GM12873 (cell line): ENCODE measurements around the gene TXK.

Source experiments
- TF ChIP-seq, protein P1 (sequence below): IDR thresholded peaks from 2 replicates; pipeline ENCODE4 v1.5.1; 2012; ENCODE audit warnings: low read depth, mild to moderate bottlenecking, moderate library complexity, low read length, control low read depth; ENCODE audit not compliant: insufficient read depth; ENCODE audit errors: missing control alignments

The TXK gene

DNA sequence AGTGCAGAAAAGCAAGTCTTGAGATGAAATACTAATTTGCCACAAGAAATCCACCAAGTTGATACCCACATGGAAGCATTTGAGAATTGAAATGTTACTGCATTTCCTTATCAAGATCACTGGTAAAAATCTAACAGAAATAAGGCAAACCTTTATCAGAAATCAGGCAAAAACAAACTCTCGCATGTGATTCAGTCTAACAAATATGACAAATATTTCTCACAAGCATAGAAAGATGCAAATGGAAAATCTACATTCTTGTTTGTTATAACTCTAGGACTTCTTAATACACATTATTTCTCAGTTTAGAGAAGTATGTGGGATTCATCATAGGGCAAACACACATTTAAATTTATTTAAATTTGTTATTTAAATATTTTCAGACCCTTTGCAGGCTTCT is 52.9 kb downstream of the TXK start:
- TF ChIP-seq, protein P1, sequence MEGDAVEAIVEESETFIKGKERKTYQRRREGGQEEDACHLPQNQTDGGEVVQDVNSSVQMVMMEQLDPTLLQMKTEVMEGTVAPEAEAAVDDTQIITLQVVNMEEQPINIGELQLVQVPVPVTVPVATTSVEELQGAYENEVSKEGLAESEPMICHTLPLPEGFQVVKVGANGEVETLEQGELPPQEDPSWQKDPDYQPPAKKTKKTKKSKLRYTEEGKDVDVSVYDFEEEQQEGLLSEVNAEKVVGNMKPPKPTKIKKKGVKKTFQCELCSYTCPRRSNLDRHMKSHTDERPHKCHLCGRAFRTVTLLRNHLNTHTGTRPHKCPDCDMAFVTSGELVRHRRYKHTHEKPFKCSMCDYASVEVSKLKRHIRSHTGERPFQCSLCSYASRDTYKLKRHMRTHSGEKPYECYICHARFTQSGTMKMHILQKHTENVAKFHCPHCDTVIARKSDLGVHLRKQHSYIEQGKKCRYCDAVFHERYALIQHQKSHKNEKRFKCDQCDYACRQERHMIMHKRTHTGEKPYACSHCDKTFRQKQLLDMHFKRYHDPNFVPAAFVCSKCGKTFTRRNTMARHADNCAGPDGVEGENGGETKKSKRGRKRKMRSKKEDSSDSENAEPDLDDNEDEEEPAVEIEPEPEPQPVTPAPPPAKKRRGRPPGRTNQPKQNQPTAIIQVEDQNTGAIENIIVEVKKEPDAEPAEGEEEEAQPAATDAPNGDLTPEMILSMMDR: no peak

DNA sequence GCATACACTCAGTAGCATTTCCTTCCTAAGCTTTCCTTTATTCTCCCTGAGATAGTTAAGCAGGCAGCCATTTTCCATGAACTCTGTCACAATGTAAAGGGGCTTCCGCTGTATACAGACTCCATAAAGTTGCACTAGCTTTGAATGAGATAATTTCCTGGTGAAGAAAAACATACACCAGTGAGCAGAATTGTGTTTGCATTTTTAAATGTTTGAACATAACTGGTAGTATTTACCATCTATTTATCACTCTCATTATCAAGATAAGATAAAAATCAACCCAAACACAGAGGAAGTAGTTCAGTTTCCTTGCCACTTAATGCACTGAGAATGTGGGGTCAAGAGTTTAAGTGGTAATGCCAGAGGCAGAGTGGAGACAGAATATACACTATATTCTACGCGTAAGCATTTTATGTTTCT is 54.1 kb downstream of the TXK start:
- TF ChIP-seq, protein P1: no peak

DNA sequence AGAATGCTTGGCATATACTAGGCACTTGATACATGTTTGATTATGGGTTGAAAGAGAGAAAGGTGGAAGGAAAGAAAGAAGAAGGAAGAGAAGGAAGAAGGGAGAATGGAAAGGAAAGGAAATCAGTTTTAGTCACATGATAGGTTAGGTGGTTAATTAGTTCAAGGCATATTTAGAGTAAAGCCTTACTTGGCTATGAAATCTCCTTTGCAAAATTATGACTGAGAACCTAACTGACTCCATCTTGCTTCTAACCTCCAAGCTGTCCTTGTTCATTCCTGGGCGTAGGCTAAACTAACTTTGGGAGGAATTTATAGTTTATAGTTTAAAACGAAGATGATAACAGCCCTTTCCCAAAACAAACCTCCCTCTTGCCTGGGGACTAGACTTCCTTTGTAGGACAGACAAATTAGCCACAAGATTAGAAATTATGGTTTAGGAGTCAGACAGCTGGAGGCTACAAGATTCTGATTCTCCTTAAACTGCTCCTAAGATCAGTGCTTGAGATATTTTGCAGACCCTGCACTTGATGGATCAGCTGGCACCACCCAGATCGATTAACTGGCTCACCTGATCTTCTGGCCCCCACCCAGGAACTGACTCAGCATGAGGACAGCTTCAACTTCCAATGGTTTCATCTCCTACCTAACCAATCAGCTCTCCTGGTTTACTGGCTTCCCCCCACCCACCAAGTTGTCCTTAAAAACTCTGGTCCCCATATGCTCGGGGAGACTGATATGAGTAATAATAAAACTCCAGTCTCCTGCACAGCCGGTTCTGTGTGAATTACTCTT is 55.0 kb downstream of the TXK start:
- TF ChIP-seq, protein P1: no peak

DNA sequence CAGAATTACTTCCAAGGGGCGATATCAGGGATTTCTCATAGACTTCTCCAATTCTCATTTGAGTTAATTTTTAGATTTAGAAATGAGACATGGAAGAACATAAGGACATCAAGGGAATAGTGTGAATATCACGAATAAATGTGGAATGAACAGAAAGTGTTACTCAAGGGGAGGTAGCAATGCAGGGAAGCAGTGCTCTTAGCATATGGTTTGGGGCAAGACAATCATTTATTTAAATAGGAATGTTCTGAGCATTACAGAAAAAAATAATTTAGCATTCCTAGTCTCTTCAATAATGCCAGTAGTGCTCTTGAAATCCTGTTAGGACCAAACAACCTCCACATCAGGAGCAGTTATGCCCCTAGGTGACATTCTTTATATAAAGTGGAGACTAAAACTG is 55.6 kb downstream of the TXK start:
- TF ChIP-seq, protein P1: no peak

DNA sequence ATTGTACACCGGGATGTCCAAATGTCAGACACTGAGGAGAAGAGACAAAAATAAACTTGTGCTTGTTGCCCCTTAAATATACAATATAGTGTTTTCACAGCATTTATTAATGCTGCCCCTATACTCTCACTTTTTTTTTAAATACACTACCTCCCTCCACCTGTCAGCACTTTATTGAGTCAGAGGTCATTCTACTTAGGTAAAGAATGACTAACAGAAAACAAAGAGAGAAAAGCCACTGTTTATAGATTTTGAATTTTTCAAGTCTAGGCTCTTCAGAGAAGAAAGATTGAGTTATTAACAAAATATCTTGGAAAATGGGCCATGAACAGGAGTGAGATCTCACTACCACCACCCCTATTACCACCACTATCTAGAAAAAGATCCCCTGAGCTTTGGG is 59.4 kb downstream of the TXK start:
- TF ChIP-seq, protein P1: no peak

DNA sequence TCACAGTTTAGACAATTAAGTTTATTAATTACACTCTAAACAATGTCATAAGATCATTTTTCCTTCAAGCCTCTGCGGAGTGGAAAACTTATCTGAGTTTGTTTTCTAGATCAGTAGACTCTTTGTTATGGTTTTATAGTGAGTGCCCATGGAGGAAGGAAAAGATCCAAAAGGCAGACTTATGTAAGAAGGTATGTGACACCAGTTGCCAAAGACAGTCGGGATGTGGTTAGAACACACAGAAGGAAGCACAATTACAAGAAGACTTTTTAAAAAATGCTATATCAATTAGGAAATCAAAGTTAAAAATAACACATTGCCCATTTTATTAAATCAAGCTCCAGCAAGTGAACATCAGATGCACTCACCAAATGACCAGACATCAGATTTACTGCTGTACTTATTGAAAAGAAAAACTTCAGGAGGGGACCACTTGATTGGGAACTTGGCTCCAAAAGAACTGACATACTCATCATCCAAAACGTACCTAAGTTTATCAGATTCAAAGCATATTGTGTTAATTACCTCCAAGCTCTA is 60.4 kb downstream of the TXK start:
- TF ChIP-seq, protein P1: no peak

DNA sequence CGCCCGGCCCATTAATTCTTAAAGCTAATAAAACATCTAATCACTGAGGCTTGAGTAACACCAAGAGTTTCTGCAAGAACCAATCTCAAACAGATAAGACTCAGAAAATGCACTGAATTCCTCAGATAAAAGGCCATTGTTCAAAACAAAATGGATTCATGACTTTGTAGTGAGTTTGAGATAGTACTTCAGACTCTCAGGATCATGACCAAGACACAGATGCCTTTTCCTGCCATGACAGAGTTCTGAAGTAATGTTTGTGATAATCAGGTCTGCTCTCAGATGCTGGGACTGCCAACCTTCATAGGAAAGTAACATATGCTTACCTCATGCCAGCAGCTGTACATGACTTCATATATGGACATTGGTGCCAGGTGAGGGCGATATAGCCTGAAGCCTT is 62.9 kb downstream of the TXK start:
- TF ChIP-seq, protein P1: no peak
